Breast epithelium (tissue), 3 donors: Measurements from ENCODE around the gene MCTP2.

Experiments
- POLR2AphosphoS5 ChIP-seq, 3 donors: sonication (generic); formaldehyde crosslinking; IDR thresholded peaks; one replicate each; pipeline ENCODE4 v1.6.1; 2017; ENCODE audit warnings: antibody characterized with exemption in 3 of 3
- TF ChIP-seq, protein P1 (sequence below), 3 donors: fragments of 450-650 bp; IDR thresholded peaks; one replicate each; pipeline ENCODE4 v1.5.1; 2016 to 2017; ENCODE audit warnings: antibody characterized with exemption in 3 of 3, mild to moderate bottlenecking in 3 of 3, moderate library complexity in 3 of 3

DNA sequence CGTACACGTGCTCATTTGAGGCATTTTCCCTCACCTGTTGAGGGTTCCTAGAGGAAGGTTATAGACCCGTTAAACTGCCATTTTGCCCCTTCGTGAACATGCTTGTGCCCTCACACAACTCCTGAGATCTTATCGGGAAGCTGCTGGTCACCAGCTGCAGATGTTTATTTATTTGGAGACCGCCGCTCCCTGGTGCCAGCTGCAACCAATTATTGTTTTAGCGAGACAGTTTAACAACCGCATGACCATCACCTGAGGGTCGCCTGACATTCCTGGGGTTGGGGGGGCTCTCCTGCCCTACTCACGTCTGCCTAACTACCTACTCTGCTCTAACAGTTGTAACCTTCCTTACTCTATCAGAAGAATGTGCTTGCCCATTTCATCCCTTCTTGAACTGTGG, 292.5 kb downstream of the MCTP2 start:
- TF ChIP-seq, protein P1, sequence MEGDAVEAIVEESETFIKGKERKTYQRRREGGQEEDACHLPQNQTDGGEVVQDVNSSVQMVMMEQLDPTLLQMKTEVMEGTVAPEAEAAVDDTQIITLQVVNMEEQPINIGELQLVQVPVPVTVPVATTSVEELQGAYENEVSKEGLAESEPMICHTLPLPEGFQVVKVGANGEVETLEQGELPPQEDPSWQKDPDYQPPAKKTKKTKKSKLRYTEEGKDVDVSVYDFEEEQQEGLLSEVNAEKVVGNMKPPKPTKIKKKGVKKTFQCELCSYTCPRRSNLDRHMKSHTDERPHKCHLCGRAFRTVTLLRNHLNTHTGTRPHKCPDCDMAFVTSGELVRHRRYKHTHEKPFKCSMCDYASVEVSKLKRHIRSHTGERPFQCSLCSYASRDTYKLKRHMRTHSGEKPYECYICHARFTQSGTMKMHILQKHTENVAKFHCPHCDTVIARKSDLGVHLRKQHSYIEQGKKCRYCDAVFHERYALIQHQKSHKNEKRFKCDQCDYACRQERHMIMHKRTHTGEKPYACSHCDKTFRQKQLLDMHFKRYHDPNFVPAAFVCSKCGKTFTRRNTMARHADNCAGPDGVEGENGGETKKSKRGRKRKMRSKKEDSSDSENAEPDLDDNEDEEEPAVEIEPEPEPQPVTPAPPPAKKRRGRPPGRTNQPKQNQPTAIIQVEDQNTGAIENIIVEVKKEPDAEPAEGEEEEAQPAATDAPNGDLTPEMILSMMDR (IDR thresholded peaks at IDR 0.05): no peak
- TF ChIP-seq POLR2AphosphoS5 (IDR thresholded peaks at IDR 0.05): no peak
